ENCODE data around the gene MICB. TPM values are rescaled to one million over a fixed set of nuclear protein-coding genes. Genes with fewer than 3 reads are reported as not detected.

The MICB gene
- total RNA-seq, 1 donor from 2014 or later, result 0.31 TPM

- Mint-ChIP-seq H3K9me3 (no peaks in the 10 kb centered on the region), H3K4me3 (no peak overlapping the region), H3K27me3 (ENCODE audit: low read depth) (no peaks in the 10 kb centered on the region), H3K27ac (no peak overlapping the region), H3K4me1 (peaks cover 2% of the 10 kb centered on the region), H3K36me3 (peaks cover 48% of the 10 kb centered on the region)
- no peak for DNase-seq (ENCODE audit: low spot score in 2 of 2, unreplicated experiment in 2 of 2)
- TF ChIP-seq CTCF (IDR thresholded peaks at IDR 0.05; ENCODE audit: unreplicated experiment), result no peak
Observed at GRCh38 chr6:31531771-31532643, 34.1 kb downstream of the MICB start.

GRCh38 chr6:31532644-31533454 is 34.9 kb downstream of the MICB start:
- Mint-ChIP-seq H3K36me3 (peaks cover 51% of the 10 kb centered on the region), H3K27ac (no peak overlapping the region), H3K27me3 (ENCODE audit: low read depth) (no peaks in the 10 kb centered on the region), H3K9me3 (no peaks in the 10 kb centered on the region), H3K4me3 (no peak overlapping the region), H3K4me1 (peaks cover 2% of the 10 kb centered on the region)
- TF ChIP-seq CTCF (IDR thresholded peaks at IDR 0.05; ENCODE audit: unreplicated experiment), result no peak
- no peak for DNase-seq (ENCODE audit: low spot score in 2 of 2, unreplicated experiment in 2 of 2)

- DNase-seq (ENCODE audit: low spot score in 2 of 2, unreplicated experiment in 2 of 2), result no peak
Observed at GRCh38 chr6:31533455-31533841, 35.5 kb downstream of the MICB start.

GRCh38 chr6:31534011-31534410 is 36.1 kb downstream of the MICB start:
- H3K27ac Mint-ChIP-seq, result no peak overlapping the region

More at GRCh38 chr6:31533455-31533841, 35.5 kb downstream of the MICB start:
- TF ChIP-seq CTCF (IDR thresholded peaks at IDR 0.05; ENCODE audit: unreplicated experiment), result no peak
- Mint-ChIP-seq H3K27ac (no peak overlapping the region), H3K4me1 (peaks cover 6% of the 10 kb centered on the region), H3K27me3 (ENCODE audit: low read depth) (no peaks in the 10 kb centered on the region), H3K9me3 (no peaks in the 10 kb centered on the region), H3K4me3 (no peak overlapping the region), H3K36me3 (peaks cover 52% of the 10 kb centered on the region)

More at GRCh38 chr6:31534011-31534410, 36.1 kb downstream of the MICB start:
- H3K27me3 Mint-ChIP-seq (ENCODE audit: low read depth), result no peaks in the 10 kb centered on the region
- DNase-seq (ENCODE audit: low spot score in 2 of 2, unreplicated experiment in 2 of 2), result no peak
- H3K36me3 Mint-ChIP-seq, result peaks cover 57% of the 10 kb centered on the region
- H3K9me3 Mint-ChIP-seq, result no peaks in the 10 kb centered on the region
- no peak for TF ChIP-seq CTCF (IDR thresholded peaks at IDR 0.05; ENCODE audit: unreplicated experiment)
- H3K4me3 Mint-ChIP-seq, result no peak overlapping the region
- peaks cover 12% of the 10 kb centered on the region for H3K4me1 Mint-ChIP-seq
